ENCODE results near the gene DOCK3.
"Not testable (repeated sequence)": the region's sequence is repeated elsewhere in the genome, so short reads cannot be mapped to it uniquely, and the experiment has no call there.

Gene DOCK3

GRCh38 chr3:50932918-50933317 is 258.2 kb downstream of the DOCK3 start:
- H3K36me3 ChIP-seq (ENCODE audit: control insufficient read depth, insufficient read depth, low read length); H3K4me3 ChIP-seq (ENCODE audit: low read depth, low read length); H3K9ac ChIP-seq (ENCODE audit: low read length); H3K27me3 ChIP-seq (ENCODE audit: control insufficient read depth, insufficient read depth, low read length); H3K27ac ChIP-seq (ENCODE audit: low read depth, low read length); H3K4me1 ChIP-seq (ENCODE audit: control insufficient read depth, insufficient read depth, low read length): not testable (repeated sequence)
- peaks cover 21% of the 10 kb centered on the region for H3K9me3 ChIP-seq (ENCODE audit: control insufficient read depth, insufficient read depth, low read depth, low read length)

- Histone ChIP-seq H3K4me1 (ENCODE audit: control insufficient read depth, insufficient read depth, low read length) (no peaks in the 10 kb centered on the region), H3K36me3 (ENCODE audit: control insufficient read depth, insufficient read depth, low read length) (peaks cover 9% of the 10 kb centered on the region), H3K9me3 (ENCODE audit: control insufficient read depth, insufficient read depth, low read depth, low read length) (peaks cover 21% of the 10 kb centered on the region), H3K9ac (ENCODE audit: low read length) (no peak overlapping the region), H3K27ac (ENCODE audit: low read depth, low read length) (no peak overlapping the region), H3K4me3 (ENCODE audit: low read depth, low read length) (no peak overlapping the region), H3K27me3 (ENCODE audit: control insufficient read depth, insufficient read depth, low read length) (no peaks in the 10 kb centered on the region)
These were observed 261.7 kb downstream of the DOCK3 start for GRCh38 chr3:50936389-50936788.

- Histone ChIP-seq H3K4me1 (ENCODE audit: control insufficient read depth, insufficient read depth, low read length) (no peaks in the 10 kb centered on the region), H3K9ac (ENCODE audit: low read length) (no peak overlapping the region), H3K36me3 (ENCODE audit: control insufficient read depth, insufficient read depth, low read length) (no peaks in the 10 kb centered on the region), H3K4me3 (ENCODE audit: low read depth, low read length) (no peak overlapping the region), H3K27me3 (ENCODE audit: control insufficient read depth, insufficient read depth, low read length) (no peaks in the 10 kb centered on the region), H3K27ac (ENCODE audit: low read depth, low read length) (no peak overlapping the region), H3K9me3 (ENCODE audit: control insufficient read depth, insufficient read depth, low read depth, low read length) (no peaks in the 10 kb centered on the region)
These were observed 272.7 kb downstream of the DOCK3 start for GRCh38 chr3:50947419-50947818.

GRCh38 chr3:50950591-50950990 is 275.9 kb downstream of the DOCK3 start:
- no peak overlapping the region for H3K4me3 ChIP-seq (ENCODE audit: low read depth, low read length)
- H3K9me3 ChIP-seq (ENCODE audit: control insufficient read depth, insufficient read depth, low read depth, low read length): no peaks in the 10 kb centered on the region
- H3K4me1 ChIP-seq (ENCODE audit: control insufficient read depth, insufficient read depth, low read length): peaks cover 6% of the 10 kb centered on the region; the same call in 1 of the 2 replicates
- H3K27me3 ChIP-seq (ENCODE audit: control insufficient read depth, insufficient read depth, low read length): no peaks in the 10 kb centered on the region
- H3K36me3 ChIP-seq (ENCODE audit: control insufficient read depth, insufficient read depth, low read length): no peaks in the 10 kb centered on the region
- no peak overlapping the region for H3K27ac ChIP-seq (ENCODE audit: low read depth, low read length)
- no peak overlapping the region for H3K9ac ChIP-seq (ENCODE audit: low read length)

GRCh38 chr3:50953825-50954414 is 279.2 kb downstream of the DOCK3 start:
- Histone ChIP-seq H3K4me3 (ENCODE audit: low read depth, low read length) (no peak overlapping the region), H3K9me3 (ENCODE audit: control insufficient read depth, insufficient read depth, low read depth, low read length) (no peaks in the 10 kb centered on the region), H3K27ac (ENCODE audit: low read depth, low read length) (no peak overlapping the region), H3K4me1 (ENCODE audit: control insufficient read depth, insufficient read depth, low read length) (peaks cover 6% of the 10 kb centered on the region; the same call in 1 of the 2 replicates), H3K9ac (ENCODE audit: low read length) (no peak overlapping the region), H3K36me3 (ENCODE audit: control insufficient read depth, insufficient read depth, low read length) (no peaks in the 10 kb centered on the region), H3K27me3 (ENCODE audit: control insufficient read depth, insufficient read depth, low read length) (no peaks in the 10 kb centered on the region)

- H3K36me3 ChIP-seq (ENCODE audit: control insufficient read depth, insufficient read depth, low read length): no peaks in the 10 kb centered on the region
- H3K4me3 ChIP-seq (ENCODE audit: low read depth, low read length): no peak overlapping the region
- H3K27ac ChIP-seq (ENCODE audit: low read depth, low read length): no peak overlapping the region
- H3K27me3 ChIP-seq (ENCODE audit: control insufficient read depth, insufficient read depth, low read length): no peaks in the 10 kb centered on the region
- H3K9me3 ChIP-seq (ENCODE audit: control insufficient read depth, insufficient read depth, low read depth, low read length): no peaks in the 10 kb centered on the region
- H3K4me1 ChIP-seq (ENCODE audit: control insufficient read depth, insufficient read depth, low read length): no peaks in the 10 kb centered on the region
- H3K9ac ChIP-seq (ENCODE audit: low read length): no peak overlapping the region
These were observed 286.7 kb downstream of the DOCK3 start for GRCh38 chr3:50961386-50961785.

- no peaks in the 10 kb centered on the region for H3K4me1 ChIP-seq (ENCODE audit: control insufficient read depth, insufficient read depth, low read length)
- no peak overlapping the region for H3K9ac ChIP-seq (ENCODE audit: low read length)
- H3K36me3 ChIP-seq (ENCODE audit: control insufficient read depth, insufficient read depth, low read length): no peaks in the 10 kb centered on the region
- no peaks in the 10 kb centered on the region for H3K27me3 ChIP-seq (ENCODE audit: control insufficient read depth, insufficient read depth, low read length)
- peaks cover 8% of the 10 kb centered on the region for H3K9me3 ChIP-seq (ENCODE audit: control insufficient read depth, insufficient read depth, low read depth, low read length)
- no peak overlapping the region for H3K4me3 ChIP-seq (ENCODE audit: low read depth, low read length)
- H3K27ac ChIP-seq (ENCODE audit: low read depth, low read length): no peak overlapping the region
These were observed 296.8 kb downstream of the DOCK3 start for GRCh38 chr3:50971487-50971924.

- H3K27me3 ChIP-seq (ENCODE audit: control insufficient read depth, insufficient read depth, low read length): no peaks in the 10 kb centered on the region
These were observed 297.3 kb downstream of the DOCK3 start for GRCh38 chr3:50972029-50972428.

GRCh38 chr3:50978586-50978985 is 303.9 kb downstream of the DOCK3 start:
- Histone ChIP-seq H3K27ac (ENCODE audit: low read depth, low read length) (peak overlapping the region; percentile 26), H3K4me3 (ENCODE audit: low read depth, low read length) (peak overlapping the region; percentile 70), H3K9ac (ENCODE audit: low read length) (peak overlapping the region; percentile 83)
- H3K9me3 ChIP-seq (ENCODE audit: control insufficient read depth, insufficient read depth, low read depth, low read length); H3K27me3 ChIP-seq (ENCODE audit: control insufficient read depth, insufficient read depth, low read length); H3K36me3 ChIP-seq (ENCODE audit: control insufficient read depth, insufficient read depth, low read length); H3K4me1 ChIP-seq (ENCODE audit: control insufficient read depth, insufficient read depth, low read length): not testable (repeated sequence)

More at GRCh38 chr3:50972029-50972428, 297.3 kb downstream of the DOCK3 start:
- Histone ChIP-seq H3K4me3 (ENCODE audit: low read depth, low read length) (no peak overlapping the region), H3K36me3 (ENCODE audit: control insufficient read depth, insufficient read depth, low read length) (no peaks in the 10 kb centered on the region), H3K9ac (ENCODE audit: low read length) (no peak overlapping the region), H3K9me3 (ENCODE audit: control insufficient read depth, insufficient read depth, low read depth, low read length) (peaks cover 8% of the 10 kb centered on the region), H3K4me1 (ENCODE audit: control insufficient read depth, insufficient read depth, low read length) (no peaks in the 10 kb centered on the region), H3K27ac (ENCODE audit: low read depth, low read length) (no peak overlapping the region)

GRCh38 chr3:50978991-50979667 is 304.4 kb downstream of the DOCK3 start:
- Histone ChIP-seq H3K4me3 (ENCODE audit: low read depth, low read length) (peak overlapping the region; percentile 70), H3K9ac (ENCODE audit: low read length) (peak overlapping the region; percentile 83), H3K9me3 (ENCODE audit: control insufficient read depth, insufficient read depth, low read depth, low read length) (no peaks in the 10 kb centered on the region), H3K27ac (ENCODE audit: low read depth, low read length) (peak overlapping the region; percentile 26; the same call in 1 of the 2 replicates), H3K4me1 (ENCODE audit: control insufficient read depth, insufficient read depth, low read length) (peaks cover 7% of the 10 kb centered on the region; the same call in 1 of the 2 replicates), H3K36me3 (ENCODE audit: control insufficient read depth, insufficient read depth, low read length) (no peaks in the 10 kb centered on the region), H3K27me3 (ENCODE audit: control insufficient read depth, insufficient read depth, low read length) (no peaks in the 10 kb centered on the region)

GRCh38 chr3:50982540-50983325 is 308.0 kb downstream of the DOCK3 start:
- no peaks in the 10 kb centered on the region for H3K27me3 ChIP-seq (ENCODE audit: control insufficient read depth, insufficient read depth, low read length)
- H3K9ac ChIP-seq (ENCODE audit: low read length): no peak overlapping the region
- H3K36me3 ChIP-seq (ENCODE audit: control insufficient read depth, insufficient read depth, low read length): no peaks in the 10 kb centered on the region
- no peak overlapping the region for H3K27ac ChIP-seq (ENCODE audit: low read depth, low read length)
- peaks cover 7% of the 10 kb centered on the region; the same call in 1 of the 2 replicates for H3K4me1 ChIP-seq (ENCODE audit: control insufficient read depth, insufficient read depth, low read length)
- H3K9me3 ChIP-seq (ENCODE audit: control insufficient read depth, insufficient read depth, low read depth, low read length): no peaks in the 10 kb centered on the region
- H3K4me3 ChIP-seq (ENCODE audit: low read depth, low read length): no peak overlapping the region
